ENCODE results near the gene MAP4K4. TPM values are rescaled to one million over a fixed set of nuclear protein-coding genes. Genes with fewer than 3 reads are reported as not detected.
"Not testable (repeated sequence)": the region's sequence is repeated elsewhere in the genome, so short reads cannot be mapped to it uniquely, and the experiment has no call there.

MAP4K4 gene
- total RNA-seq, 1 donor from 2014 or later = 232 TPM

- no peak for TF ChIP-seq CTCF (IDR thresholded peaks at IDR 0.05)
- Mint-ChIP-seq H3K27me3 (no peaks in the 10 kb centered on the region), H3K27ac (no peak overlapping the region), H3K36me3 (ENCODE audit: low read depth) (no peaks in the 10 kb centered on the region), H3K4me3 (no peak overlapping the region), H3K4me1 (no peaks in the 10 kb centered on the region), H3K9me3 (peaks cover 12% of the 10 kb centered on the region)
- DNase-seq = no peak
- POLR2A ChIA-PET = interaction anchor here (0.6 kb wide), 1 partner anchor 921 kb away, joined by 7 read pairs; no protein-coding TSS in a partner anchor
- intact Hi-C loops (cut with micrococcal nuclease) = no loop called here
- CTCF ChIA-PET = no interaction called here
- no peak for ATAC-seq (ENCODE audit: low read depth)
Measured at GRCh38 chr2:101930847-101931246, 233.3 kb downstream of the MAP4K4 start.

- TF ChIP-seq CTCF (IDR thresholded peaks at IDR 0.05) = no peak
- Mint-ChIP-seq H3K27me3 (peaks cover 2% of the 10 kb centered on the region), H3K27ac (no peak overlapping the region), H3K9me3 (peaks cover 11% of the 10 kb centered on the region), H3K4me3 (no peak overlapping the region), H3K36me3 (ENCODE audit: low read depth) (no peaks in the 10 kb centered on the region), H3K4me1 (no peaks in the 10 kb centered on the region)
- no peak for DNase-seq
- POLR2A ChIA-PET = interaction anchor here (0.6 kb wide), 1 partner anchor 922 kb away, joined by 7 read pairs; no protein-coding TSS in a partner anchor
- CTCF ChIA-PET = no interaction called here
- intact Hi-C loops (cut with micrococcal nuclease) = no loop called here
- ATAC-seq (ENCODE audit: low read depth) = no peak
Measured at GRCh38 chr2:101931402-101931801, 233.9 kb downstream of the MAP4K4 start.

- H3K4me1 Mint-ChIP-seq; ATAC-seq (ENCODE audit: low read depth); H3K27me3 Mint-ChIP-seq; H3K9me3 Mint-ChIP-seq; H3K36me3 Mint-ChIP-seq (ENCODE audit: low read depth); CTCF ChIA-PET; POLR2A ChIA-PET; intact Hi-C loops (cut with micrococcal nuclease); H3K27ac Mint-ChIP-seq; H3K4me3 Mint-ChIP-seq; DNase-seq: not testable (repeated sequence)
Measured at GRCh38 chr2:101935764-101936163, 238.3 kb downstream of the MAP4K4 start.

DNA sequence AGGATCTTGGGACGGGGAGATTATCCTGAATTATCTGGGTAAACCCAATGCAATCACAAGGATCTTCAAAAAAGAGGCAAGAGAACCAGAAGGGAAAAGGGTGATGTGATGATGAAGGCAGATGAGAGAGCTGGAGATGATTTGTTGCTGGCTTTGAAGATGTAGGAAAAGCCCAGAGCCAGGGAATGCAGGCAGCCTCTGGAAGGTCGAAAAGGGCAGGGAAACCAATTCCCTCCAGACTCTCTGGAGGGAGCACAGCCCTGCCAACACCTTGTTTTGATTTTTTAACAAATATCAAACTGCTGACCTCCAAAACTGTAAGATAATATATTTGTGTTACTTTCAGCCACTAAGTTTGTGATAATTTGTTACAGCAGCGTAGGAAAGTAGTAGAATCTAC lies 245.3 kb downstream of the MAP4K4 start:
- Mint-ChIP-seq H3K36me3 (ENCODE audit: low read depth) (no peaks in the 10 kb centered on the region), H3K9me3 (peaks cover 7% of the 10 kb centered on the region), H3K4me3 (no peak overlapping the region), H3K27ac (no peak overlapping the region), H3K27me3 (no peaks in the 10 kb centered on the region), H3K4me1 (no peaks in the 10 kb centered on the region)
- POLR2A ChIA-PET = no interaction called here
- TF ChIP-seq CTCF (IDR thresholded peaks at IDR 0.05) = no peak
- DNase-seq (no peak), ATAC-seq (ENCODE audit: low read depth) (no peak)
- intact Hi-C loops (cut with micrococcal nuclease) = no loop called here
- CTCF ChIA-PET = no interaction called here

Other genes with a start within 250 kb of the MAP4K4 start
- not detected in 2 replicates for gene RFX8, start 222.6 kb upstream of the MAP4K4 start, total RNA-seq